ENCODE results near the gene PPP1R14B.

Gene PPP1R14B

DNA sequence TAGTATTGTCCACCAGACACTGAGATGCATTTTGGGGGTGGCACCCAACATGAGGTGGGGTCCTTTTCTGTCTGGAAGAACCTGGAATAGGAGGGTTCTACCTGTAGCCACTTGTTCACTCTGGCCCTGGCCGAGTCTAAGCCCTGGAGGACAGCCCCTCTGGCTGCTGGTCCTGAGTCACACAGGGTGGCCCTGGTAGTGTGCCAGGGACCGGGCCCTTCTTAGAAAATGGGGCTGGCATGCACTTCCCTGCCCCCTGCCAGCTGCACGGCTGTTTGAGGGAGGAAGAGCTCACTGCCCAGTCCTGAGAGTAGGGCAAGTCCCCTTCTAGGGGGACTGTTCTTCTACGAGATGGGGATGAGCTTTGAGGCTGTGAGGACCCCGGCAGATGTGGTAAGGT, 6.7 kb upstream of the PPP1R14B start:
- TF ChIP-seq, protein P1, sequence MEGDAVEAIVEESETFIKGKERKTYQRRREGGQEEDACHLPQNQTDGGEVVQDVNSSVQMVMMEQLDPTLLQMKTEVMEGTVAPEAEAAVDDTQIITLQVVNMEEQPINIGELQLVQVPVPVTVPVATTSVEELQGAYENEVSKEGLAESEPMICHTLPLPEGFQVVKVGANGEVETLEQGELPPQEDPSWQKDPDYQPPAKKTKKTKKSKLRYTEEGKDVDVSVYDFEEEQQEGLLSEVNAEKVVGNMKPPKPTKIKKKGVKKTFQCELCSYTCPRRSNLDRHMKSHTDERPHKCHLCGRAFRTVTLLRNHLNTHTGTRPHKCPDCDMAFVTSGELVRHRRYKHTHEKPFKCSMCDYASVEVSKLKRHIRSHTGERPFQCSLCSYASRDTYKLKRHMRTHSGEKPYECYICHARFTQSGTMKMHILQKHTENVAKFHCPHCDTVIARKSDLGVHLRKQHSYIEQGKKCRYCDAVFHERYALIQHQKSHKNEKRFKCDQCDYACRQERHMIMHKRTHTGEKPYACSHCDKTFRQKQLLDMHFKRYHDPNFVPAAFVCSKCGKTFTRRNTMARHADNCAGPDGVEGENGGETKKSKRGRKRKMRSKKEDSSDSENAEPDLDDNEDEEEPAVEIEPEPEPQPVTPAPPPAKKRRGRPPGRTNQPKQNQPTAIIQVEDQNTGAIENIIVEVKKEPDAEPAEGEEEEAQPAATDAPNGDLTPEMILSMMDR (IDR thresholded peaks at IDR 0.05; ENCODE audit: insufficient read depth, low read length, poor library complexity, severe bottlenecking), result no peak
- Histone ChIP-seq H3K27me3 (replicated peaks; ENCODE audit: control insufficient read depth, insufficient read depth, low read length) (no peaks in the 10 kb centered on the region), H3K4me3 (replicated peaks; ENCODE audit: low read depth, low read length) (no peak overlapping the region), H3K36me3 (ENCODE audit: control insufficient read depth, insufficient read depth, low read length) (peaks cover 9% of the 10 kb centered on the region)
- no peak for DNase-seq (ENCODE audit: extremely low read depth, insufficient read length)

DNA sequence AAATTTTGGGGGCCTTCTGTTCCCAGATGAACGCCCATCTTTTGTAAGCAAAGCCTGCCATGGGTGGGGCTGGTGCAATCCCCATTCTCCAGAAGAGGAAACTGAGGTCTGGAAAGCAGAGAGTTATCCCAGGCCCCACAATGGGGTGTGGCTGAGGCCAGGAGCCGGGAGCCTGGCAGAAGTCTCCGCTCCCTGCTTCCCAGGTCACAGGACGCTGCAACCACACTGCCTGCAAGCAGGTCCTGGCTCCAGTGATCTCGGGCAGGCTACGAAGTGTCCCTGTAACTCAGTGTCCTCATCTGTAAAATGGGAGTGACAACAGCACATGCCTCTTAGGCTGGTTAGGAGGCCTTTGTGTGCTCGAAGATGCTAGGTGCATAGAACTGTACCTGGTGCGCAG, 6.3 kb upstream of the PPP1R14B start:
- no peak for DNase-seq (ENCODE audit: extremely low read depth, insufficient read length)
- H3K27me3 ChIP-seq (replicated peaks; ENCODE audit: control insufficient read depth, insufficient read depth, low read length), result no peaks in the 10 kb centered on the region
- TF ChIP-seq, protein P1 (IDR thresholded peaks at IDR 0.05; ENCODE audit: insufficient read depth, low read length, poor library complexity, severe bottlenecking), result no peak
- H3K36me3 ChIP-seq (ENCODE audit: control insufficient read depth, insufficient read depth, low read length), result peaks cover 8% of the 10 kb centered on the region
- H3K4me3 ChIP-seq (replicated peaks; ENCODE audit: low read depth, low read length), result no peak overlapping the region

DNA sequence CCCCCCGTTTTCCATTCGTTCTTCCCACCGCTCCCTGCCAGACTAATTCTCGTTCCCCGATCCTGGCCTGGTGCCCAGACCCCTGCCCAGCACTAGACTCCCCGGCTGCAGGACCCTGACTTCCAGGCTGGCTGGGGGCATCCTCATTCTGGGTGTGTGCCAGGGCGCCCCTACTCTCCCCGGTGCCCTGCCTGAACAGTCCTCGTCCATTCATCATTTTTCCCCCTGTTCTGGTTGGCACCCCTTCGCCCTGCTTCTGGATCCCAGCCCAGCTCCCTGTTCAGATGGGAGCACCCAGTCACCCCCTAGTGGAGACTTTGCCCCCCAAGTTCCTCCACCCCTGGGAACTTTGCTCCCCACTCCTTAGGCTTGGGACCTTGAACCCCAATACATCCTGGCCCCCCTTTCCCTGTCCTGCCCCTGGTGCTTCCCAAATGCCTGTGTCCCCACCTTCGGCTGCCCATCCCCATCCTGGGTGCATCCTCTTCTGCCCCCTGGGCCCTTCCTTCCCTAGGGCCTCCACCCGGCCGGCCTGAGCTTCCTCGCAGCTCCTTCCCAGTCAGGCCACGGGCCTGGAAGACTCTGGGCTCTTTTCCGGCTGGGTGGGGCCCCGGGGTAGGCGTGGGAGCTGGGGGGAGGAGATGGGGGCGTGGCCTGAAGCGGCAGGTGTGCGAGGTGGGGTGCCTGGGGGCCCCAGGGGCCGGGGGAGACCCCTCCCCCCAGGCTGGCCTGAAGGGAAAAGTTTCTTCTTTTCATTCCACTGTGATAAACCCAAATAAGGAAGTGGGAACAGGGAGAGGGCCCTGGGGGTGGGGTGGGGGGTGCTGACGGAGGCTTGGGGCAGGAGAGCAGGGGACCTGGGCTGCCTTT, 5.5 kb upstream of the PPP1R14B start:
- TF ChIP-seq, protein P1 (IDR thresholded peaks at IDR 0.05; ENCODE audit: insufficient read depth, low read length, poor library complexity, severe bottlenecking), result peak; percentile 52
- no peak for DNase-seq (ENCODE audit: extremely low read depth, insufficient read length)
- Histone ChIP-seq H3K27me3 (replicated peaks; ENCODE audit: control insufficient read depth, insufficient read depth, low read length) (no peaks in the 10 kb centered on the region), H3K36me3 (ENCODE audit: control insufficient read depth, insufficient read depth, low read length) (peaks cover 8% of the 10 kb centered on the region), H3K4me3 (replicated peaks; ENCODE audit: low read depth, low read length) (peak overlapping the region; percentile 71)

DNA sequence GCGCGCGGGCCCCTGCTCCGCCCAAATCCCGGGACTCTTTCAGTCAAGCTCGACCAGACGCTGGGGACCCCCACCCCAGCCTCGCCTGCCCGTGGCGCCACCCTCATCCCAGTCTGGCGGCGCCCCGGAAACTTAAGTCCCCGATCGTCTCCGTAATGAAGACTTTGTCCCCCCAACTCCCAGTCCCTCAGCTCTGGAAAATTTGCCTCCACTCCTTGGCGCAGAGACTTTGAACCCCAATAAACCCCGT, 4.9 kb upstream of the PPP1R14B start:
- Histone ChIP-seq H3K36me3 (ENCODE audit: control insufficient read depth, insufficient read depth, low read length) (peaks cover 7% of the 10 kb centered on the region), H3K27me3 (replicated peaks; ENCODE audit: control insufficient read depth, insufficient read depth, low read length) (no peaks in the 10 kb centered on the region), H3K4me3 (replicated peaks; ENCODE audit: low read depth, low read length) (peak overlapping the region; percentile 71)
- DNase-seq (ENCODE audit: extremely low read depth, insufficient read length), result no peak
- TF ChIP-seq, protein P1 (IDR thresholded peaks at IDR 0.05; ENCODE audit: insufficient read depth, low read length, poor library complexity, severe bottlenecking), result no peak

DNA sequence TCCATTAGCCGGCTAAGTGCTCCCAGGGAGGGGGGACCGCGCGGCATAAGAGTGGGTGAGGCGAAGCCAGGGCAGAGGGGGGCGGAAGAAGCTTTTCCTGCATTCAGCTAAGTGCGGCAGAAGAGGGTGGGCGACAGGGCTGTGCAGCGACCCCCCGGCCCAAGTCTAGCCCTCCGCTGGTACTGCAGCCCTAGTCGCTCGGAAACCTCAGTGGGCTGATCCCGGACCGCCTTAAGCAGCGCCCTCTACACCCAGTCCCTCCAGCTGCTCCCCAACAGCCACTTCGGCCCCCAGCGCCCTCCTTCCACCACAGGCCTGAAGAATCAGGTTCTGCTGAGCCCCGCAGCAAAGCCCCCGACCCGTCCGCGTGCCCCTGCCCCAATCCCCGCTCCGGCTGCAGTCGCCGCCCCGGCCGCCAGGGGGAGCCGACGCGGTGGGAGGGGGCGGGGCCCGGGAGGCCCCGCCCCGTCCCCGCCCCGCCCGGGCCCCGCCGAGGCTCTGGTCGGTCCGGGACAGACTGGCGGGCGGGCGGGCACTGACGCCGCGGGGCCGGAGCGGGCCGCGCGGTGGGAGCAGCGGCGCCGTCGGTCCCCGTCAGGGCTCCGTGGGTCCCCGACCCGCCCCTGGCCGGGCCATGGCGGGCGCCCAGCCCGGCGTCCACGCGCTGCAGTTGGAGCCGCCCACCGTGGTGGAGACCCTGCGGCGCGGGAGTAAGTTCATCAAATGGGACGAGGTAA, 4.4 kb upstream of the PPP1R14B start, which contains the start of gene PLCB3:
Gene PLCB3, plus strand, starts transcription at position 515 of the 737 bp plus-strand sequence. Its CDS starts 120 bp downstream, at position 635.
- no peaks in the 10 kb centered on the region for H3K27me3 ChIP-seq (replicated peaks; ENCODE audit: control insufficient read depth, insufficient read depth, low read length)
- H3K36me3 ChIP-seq (ENCODE audit: control insufficient read depth, insufficient read depth, low read length), result peaks cover 4% of the 10 kb centered on the region
- TF ChIP-seq, protein P1 (IDR thresholded peaks at IDR 0.05; ENCODE audit: insufficient read depth, low read length, poor library complexity, severe bottlenecking), result peak; percentile 62
- peak; percentile 55 for DNase-seq (ENCODE audit: extremely low read depth, insufficient read length)
- peak within 1 kb of the TSS; percentile 71 for H3K4me3 ChIP-seq (replicated peaks; ENCODE audit: low read depth, low read length)
